NOMO-1 (cell line): ENCODE results near the gene PI4KB.

Experiments
- DNase-seq, 2 experiments: peaks; one replicate each; lab custom pipeline; 2025; ENCODE audit not compliant: unreplicated experiment in 2 of 2; lab: John Stamatoyannopoulos, UW

The PI4KB gene

DNA sequence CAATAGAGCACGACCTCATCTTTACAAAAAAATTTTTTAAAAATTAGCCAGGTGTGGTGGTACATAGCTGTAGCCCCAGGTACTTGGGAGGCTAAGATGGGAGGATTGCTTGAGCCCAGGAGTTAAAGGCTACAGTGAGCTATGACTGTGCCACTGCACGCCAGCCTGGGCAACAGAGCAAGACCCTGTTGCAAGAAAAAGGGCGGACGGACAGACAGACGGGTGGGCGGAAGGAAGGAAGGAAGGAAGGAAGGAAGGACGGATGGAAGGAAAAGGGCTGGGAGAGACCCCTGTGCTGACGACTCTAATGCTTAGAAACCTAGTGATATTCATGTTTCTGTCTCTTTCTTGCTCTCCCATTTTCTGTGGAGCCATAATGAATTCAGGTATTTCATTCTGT, 14.4 kb downstream of the PI4KB start:
- DNase-seq = no peak

GRCh38 chr1:151312411-151312810, 14.8 kb downstream of the PI4KB start:
- no peak for DNase-seq

DNA sequence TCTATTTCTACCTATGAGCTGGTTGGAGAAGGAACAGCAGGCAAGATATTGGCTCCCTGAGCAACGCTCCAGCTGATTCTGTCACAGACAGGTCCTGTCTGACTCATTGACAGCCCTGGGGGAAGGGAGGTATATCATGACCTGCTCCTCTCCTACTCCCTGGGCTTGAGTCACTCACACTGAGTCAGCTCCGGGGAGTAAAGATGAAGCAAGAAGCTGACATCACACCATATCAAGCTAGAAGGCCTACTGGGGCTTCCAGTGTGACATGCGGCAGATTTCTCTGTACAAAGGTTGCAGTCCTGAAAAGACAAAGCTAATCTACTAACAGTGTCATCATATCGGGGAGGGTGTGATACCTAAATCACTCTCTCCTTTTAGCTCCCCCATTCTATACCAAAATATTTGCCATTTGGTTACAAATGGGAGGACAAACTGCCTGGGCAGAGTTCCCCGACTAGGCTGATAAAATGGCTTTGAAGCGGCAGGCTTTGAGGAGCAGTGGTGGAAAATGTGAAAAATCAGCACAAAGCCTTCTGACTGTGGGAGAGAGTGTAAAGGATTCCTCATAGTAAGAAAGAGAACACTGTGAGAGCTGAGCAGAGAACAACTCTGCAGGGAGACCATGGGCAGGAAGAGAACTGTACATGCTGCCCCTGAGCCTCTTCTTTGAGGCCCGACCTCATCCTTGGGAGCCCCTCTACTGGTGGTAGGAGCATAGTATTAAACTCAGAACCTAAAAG, 15.5 kb downstream of the PI4KB start:
- peak; percentile 55 to 92 for DNase-seq

DNA sequence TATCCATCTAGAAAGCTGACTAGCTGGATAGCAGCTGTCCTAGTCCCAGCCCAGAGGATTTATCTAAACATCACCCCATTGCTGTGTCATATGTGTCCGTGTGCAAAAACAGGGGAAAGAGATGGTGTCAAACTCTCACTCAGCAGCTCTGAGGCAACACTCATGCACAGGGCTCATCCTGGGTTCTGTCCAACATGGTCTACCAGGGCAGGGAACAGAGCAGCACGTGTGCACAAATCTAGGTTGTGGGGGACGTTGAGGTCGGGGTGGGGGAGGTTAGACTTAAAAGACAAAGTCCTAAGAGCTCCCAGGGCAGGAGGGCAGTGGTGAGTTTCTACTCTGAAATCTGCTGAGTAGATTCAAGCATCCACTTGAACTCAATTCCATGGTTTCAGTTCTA, 16.2 kb downstream of the PI4KB start:
- no peak for DNase-seq

DNA sequence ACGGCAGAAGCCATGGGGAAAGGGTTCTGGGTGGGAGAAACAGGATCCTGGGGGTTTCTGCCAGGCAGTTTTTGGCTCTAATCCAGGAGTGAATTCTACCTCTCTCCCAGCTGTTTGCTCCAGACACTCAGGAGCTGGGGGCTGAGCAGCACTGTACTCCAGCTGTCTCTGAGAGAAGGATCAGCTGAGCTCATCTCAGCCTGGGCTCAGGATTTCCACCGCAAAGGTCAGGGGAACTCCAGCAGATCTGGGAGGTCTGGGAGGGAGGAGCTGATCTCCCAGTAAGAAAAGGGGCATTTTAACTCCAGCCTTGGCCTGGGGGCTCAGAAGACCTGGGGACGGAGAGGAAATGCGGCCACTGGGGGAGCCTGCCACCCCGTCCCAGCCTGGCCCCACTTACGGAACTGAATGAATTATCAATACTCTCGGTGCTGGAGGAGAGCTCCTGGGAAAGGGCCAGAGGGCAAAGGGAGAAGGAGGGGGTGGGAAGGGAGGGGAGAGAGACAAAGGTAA, 17.3 kb downstream of the PI4KB start:
- no peak for DNase-seq

GRCh38 chr1:151294742-151295462, 32.3 kb downstream of the PI4KB start:
- DNase-seq = no peak

- no peak for DNase-seq
Observed at GRCh38 chr1:151293093-151293492, 34.1 kb downstream of the PI4KB start.

- no peak for DNase-seq
Observed at GRCh38 chr1:151292207-151293030, 34.8 kb downstream of the PI4KB start.

DNA sequence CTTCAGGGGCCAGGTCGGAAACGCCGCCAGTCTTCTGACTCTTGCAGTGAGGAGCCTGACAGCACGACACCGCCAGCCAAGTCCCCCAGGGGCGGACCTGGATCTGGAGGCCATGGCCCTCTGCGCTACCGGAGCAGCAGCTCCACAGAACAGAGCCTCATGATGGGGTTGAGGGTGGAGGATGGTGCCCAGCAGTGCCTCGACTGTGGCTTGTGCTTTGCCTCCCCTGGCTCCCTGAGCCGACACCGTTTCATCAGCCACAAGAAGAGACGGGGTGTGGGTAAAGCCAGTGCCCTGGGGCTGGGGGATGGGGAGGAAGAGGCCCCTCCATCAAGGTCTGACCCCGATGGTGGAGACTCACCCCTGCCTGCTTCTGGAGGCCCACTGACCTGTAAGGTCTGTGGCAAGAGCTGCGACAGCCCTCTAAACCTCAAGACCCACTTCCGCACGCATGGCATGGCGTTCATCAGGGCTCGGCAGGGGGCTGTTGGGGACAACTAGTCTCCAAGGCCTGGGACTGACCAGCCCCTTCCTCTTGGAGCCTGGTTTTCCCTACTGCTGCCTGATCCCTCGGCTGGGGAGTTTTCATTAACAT, 36.4 kb downstream of the PI4KB start:
- DNase-seq = no peak

DNA sequence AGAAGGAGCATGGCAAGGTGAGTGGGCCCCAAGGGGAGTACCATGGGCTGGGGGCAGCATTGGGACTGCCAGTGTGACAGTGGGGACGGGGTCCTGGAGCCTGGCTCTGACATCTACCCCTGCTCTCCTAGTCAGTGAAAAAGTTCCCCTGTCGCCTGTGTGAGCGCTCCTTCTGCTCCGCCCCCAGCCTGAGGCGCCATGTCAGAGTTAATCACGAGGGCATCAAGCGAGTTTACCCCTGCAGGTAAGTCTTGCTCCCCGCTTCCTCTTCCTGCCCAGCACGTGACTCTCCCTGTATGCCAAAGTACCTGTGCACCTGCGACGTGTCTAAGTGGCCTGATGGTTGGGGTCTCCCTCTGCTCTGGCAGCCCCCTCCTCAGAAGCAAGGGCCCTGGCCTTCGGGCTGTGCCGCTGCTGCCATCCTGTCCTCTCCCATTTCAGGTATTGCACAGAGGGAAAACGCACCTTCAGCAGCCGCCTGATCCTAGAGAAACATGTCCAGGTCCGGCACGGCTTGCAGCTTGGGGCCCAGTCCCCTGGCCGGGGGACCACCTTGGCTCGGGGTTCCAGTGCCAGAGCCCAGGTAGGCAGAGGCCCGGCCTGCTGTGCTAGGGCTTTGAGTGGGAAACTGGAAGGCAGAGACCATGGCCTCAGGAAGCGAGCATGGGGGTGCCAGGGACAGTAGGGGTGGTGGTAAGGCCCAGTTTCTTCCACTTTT, 37.1 kb downstream of the PI4KB start:
- no peak for DNase-seq

- DNase-seq = no peak
Observed at GRCh38 chr1:151289080-151289935, 37.9 kb downstream of the PI4KB start.

- DNase-seq = no peak
Observed at GRCh38 chr1:151288502-151288901, 38.7 kb downstream of the PI4KB start.

DNA sequence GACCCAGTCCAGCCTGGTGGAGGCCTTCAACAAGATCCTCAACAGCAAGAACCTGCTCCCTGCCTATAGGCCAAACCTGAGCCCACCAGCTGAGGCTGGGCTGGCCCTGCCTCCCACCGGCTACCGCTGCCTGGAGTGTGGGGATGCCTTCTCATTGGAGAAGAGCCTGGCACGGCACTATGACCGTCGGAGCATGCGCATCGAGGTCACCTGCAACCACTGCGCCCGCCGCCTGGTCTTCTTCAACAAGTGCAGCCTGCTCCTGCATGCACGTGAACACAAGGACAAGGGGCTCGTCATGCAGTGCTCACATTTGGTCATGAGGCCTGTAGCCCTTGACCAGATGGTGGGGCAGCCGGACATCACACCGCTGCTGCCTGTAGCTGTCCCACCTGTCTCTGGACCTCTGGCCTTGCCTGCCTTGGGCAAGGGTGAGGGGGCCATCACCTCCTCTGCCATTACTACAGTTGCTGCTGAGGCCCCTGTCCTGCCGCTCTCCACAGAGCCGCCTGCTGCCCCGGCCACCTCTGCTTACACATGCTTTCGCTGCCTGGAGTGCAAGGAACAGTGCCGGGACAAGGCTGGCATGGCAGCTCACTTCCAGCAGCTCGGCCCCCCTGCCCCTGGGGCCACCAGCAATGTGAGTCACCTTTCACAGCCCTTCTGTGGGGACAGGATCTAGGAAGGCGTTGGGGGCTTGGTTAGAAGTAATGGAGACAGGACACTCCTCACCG, 39.3 kb downstream of the PI4KB start:
- no peak for DNase-seq

- DNase-seq = no peak
Observed at GRCh38 chr1:151287341-151287699, 39.9 kb downstream of the PI4KB start.

GRCh38 chr1:151286619-151287340, 40.4 kb downstream of the PI4KB start:
- DNase-seq = no peak

- no peak for DNase-seq
Observed at GRCh38 chr1:151284013-151284577, 43.1 kb downstream of the PI4KB start.

- peak; percentile 44 to 53 for DNase-seq
Observed at GRCh38 chr1:151282883-151283725, 44.1 kb downstream of the PI4KB start.
